Left ventricle myocardium inferior (tissue), 1 donor: ENCODE measurements around the gene NINJ2. TPM values are rescaled to one million over a fixed set of nuclear protein-coding genes. Genes with fewer than 3 reads are reported as not detected.
"Not testable (repeated sequence)": the region's sequence is repeated elsewhere in the genome, so short reads cannot be mapped to it uniquely, and the experiment has no call there.

Experiments used
- DNase-seq: peaks from one replicate; pipeline ENCODE4 v3.0.0-alpha.2; 2020
- H3K27ac ChIP-seq: fragments of 200-600 bp; replicated peaks from 2 replicates; pipeline ENCODE4 v1.8.0; 2021
- H3K27me3 ChIP-seq: fragments of 200-600 bp; 2 replicates; pipeline ENCODE4 v1.8.0; 2021; ENCODE audit warnings: low read depth
- H3K36me3 ChIP-seq: fragments of 200-600 bp; 2 replicates; pipeline ENCODE4 v1.8.0; 2021
- H3K4me1 ChIP-seq: fragments of 200-600 bp; 2 replicates; pipeline ENCODE4 v1.8.0; 2021
- H3K4me3 ChIP-seq: fragments of 200-600 bp; 2 replicates; pipeline ENCODE4 v1.8.0; 2021; ENCODE audit warnings: mild to moderate bottlenecking, moderate library complexity
- H3K9me3 ChIP-seq: fragments of 200-600 bp; replicated peaks from 2 replicates; pipeline ENCODE4 v1.8.0; 2021
- intact Hi-C: fragments of 100-400 bp; cut with micrococcal nuclease; formaldehyde crosslinking; loops from one replicate; pipeline ENCODE4 v1.11.0; 2022
- total RNA-seq: library from RNA; stranded (reverse); fragmentation: NEBNext Ultra II Directional; extraction: Animal tissue kit (Norgen Biotek cat#: 25700); gene quantifications from one replicate; pipeline ENCODE4 v1.2.1, GENCODE V29; 2021
- TF ChIP-seq, protein P1 (sequence below): fragments of 200-600 bp; IDR thresholded peaks from 2 replicates; pipeline ENCODE4 v1.8.0; 2021; ENCODE audit warnings: antibody characterized with exemption, mild to moderate bottlenecking, borderline replicate concordance
- donor health status: DM: no; HTN: yes; CAD: no; lungs with severe emphysema.

NINJ2 gene
- total RNA-seq, 1 donor from 2014 or later = 4.6 TPM

DNA sequence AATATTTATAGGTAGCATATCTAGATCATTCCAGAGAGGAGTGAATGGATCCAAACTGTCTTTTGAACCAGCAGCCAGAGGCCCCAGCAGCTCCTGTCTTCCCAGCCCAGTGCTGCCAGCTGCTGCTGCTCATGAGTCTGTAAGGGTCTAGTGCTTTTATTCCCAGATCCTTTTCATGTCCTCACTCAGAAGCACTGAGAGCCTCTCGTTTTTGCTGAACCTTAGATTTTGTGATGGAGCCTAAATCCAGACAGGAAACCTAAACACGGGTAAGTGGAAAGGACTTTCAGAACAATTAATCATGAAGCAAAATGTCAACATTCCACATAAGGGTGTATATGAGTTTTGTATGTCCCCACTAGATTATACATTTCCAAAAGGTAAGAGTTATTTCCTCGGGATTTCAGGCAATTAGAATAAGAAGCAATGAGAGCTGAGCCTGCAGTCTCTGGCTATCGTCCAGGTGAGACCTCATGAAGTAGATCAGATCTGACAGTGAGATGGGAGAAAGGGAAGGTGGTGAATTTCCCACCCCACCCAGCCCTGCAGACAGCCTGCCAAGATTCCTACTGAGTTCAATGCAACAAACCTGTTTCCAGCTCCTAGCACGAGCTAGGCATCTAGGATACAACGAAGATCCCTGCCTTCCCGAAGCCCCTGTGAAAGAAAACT lies 84.4 kb downstream of the NINJ2 start:
- no peak for DNase-seq
- no peaks in the 10 kb centered on the region for H3K36me3 ChIP-seq
- intact Hi-C loops = loop anchor here (5.0 kb wide), 2 partner anchors 178 to 238 kb away; no protein-coding TSS in a partner anchor
- peak overlapping the region; percentile 53 for H3K27ac ChIP-seq
- peaks cover 76% of the 10 kb centered on the region for H3K4me1 ChIP-seq
- no peaks in the 10 kb centered on the region for H3K27me3 ChIP-seq
- no peaks in the 10 kb centered on the region for H3K9me3 ChIP-seq
- no peak overlapping the region for H3K4me3 ChIP-seq
- TF ChIP-seq, protein P1, sequence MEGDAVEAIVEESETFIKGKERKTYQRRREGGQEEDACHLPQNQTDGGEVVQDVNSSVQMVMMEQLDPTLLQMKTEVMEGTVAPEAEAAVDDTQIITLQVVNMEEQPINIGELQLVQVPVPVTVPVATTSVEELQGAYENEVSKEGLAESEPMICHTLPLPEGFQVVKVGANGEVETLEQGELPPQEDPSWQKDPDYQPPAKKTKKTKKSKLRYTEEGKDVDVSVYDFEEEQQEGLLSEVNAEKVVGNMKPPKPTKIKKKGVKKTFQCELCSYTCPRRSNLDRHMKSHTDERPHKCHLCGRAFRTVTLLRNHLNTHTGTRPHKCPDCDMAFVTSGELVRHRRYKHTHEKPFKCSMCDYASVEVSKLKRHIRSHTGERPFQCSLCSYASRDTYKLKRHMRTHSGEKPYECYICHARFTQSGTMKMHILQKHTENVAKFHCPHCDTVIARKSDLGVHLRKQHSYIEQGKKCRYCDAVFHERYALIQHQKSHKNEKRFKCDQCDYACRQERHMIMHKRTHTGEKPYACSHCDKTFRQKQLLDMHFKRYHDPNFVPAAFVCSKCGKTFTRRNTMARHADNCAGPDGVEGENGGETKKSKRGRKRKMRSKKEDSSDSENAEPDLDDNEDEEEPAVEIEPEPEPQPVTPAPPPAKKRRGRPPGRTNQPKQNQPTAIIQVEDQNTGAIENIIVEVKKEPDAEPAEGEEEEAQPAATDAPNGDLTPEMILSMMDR = no peak

DNA sequence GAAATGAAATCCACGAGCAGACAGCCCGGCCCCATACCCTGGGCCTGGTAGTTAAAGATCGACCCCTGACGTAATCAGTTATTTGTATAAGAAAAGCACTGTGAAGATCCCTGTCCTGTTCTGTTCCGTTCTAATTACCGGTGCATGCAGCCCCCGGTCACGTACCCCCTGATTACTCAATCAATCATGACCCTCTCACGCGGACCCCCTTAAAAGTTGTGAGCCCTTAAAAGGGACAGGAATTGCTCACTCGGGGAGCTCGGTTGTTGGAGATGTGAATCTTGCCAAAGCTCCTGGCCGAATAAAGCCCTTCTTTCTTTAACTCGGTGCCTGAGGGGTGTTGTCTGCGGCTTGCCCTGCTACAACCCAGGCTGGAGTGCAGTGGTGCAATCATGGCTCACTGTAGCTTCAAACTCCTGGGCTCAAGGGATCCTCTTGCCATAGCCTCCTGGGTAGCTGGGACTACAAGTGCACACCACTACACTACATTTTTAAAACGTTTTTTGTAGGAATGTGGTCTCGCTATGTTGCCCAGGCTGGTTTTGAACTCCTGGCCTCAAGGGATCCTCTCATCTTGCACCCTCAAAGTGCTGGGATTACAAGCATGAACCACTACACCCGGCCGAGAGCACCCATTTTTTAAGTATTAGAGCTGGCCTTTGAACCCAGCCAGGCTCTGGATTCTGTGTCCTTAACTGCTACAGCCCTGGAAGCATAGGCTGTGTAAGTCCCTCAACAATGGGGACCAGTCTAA lies 85.1 kb downstream of the NINJ2 start:
- not testable (repeated sequence) for H3K27me3 ChIP-seq, H3K4me3 ChIP-seq, DNase-seq, H3K9me3 ChIP-seq, H3K36me3 ChIP-seq
- peak overlapping the region; percentile 53 for H3K27ac ChIP-seq
- intact Hi-C loops = loop anchor here (5.0 kb wide), 2 partner anchors 179 to 239 kb away; no protein-coding TSS in a partner anchor
- peaks cover 81% of the 10 kb centered on the region for H3K4me1 ChIP-seq

DNA sequence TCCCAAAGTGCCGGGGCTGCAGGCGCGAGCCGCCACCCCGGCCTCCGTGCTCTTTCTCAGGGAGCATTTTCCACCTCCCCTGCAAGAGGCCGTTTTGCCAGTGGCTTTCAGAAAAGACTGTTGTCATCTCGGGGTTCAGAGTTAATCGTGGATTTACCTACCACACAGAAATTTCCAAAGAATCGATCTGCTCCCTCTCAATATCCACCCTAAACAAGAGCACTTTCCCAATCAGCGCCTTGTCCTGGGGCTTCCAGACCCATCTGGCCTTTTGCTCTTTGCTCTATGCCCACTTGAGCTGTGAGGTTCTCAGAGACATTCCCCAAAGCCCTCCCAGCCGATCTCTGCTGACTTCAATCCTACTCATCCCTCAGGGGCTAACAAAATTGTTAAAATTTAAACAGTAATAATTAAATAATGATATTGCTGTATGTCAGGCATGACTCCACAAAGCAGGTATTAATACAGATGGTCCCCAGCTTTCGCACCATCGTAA lies 86.6 kb downstream of the NINJ2 start:
- TF ChIP-seq, protein P1 = no peak
- intact Hi-C loops = loop anchor here (5.0 kb wide), 2 partner anchors 181 to 241 kb away; no protein-coding TSS in a partner anchor
- Histone ChIP-seq H3K36me3 (no peaks in the 10 kb centered on the region), H3K27ac (peak overlapping the region; percentile 97), H3K27me3 (no peaks in the 10 kb centered on the region), H3K4me1 (peaks cover 92% of the 10 kb centered on the region), H3K4me3 (peak overlapping the region; percentile 19), H3K9me3 (no peaks in the 10 kb centered on the region)
- no peak for DNase-seq

DNA sequence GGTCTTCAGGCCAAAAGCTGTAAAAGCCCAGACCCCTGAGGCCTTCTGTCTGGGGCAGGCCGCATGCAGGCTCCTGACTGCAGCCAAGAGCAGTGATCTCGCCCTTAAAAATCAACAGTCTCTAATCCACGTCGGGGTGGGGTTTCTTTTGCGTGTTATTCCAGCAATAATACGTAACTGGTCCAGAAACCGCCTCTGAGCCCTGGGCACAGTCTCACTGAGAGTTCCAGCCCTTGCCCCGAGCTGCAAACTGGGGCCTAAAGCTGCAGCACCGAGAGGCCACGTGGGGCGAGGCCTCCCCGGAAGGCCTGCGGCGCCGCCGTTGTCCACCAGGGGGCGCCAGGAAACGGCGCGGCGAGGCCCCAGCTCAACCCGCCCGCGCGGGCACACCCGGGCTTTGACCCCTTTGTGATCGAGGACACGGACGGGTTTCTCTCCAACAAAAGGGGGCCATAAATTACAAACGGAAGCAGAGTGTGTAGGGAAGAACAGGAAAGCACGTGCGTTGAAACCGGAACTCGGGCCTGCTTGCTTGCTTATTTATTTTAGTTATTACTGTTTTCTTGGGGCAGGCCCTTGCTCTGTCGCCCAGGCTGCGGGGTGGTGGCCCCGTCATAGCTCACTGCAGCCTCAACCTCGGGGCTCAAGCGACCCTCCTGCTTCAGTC lies 87.2 kb downstream of the NINJ2 start:
- Histone ChIP-seq H3K9me3 (no peaks in the 10 kb centered on the region), H3K36me3 (no peaks in the 10 kb centered on the region), H3K27me3 (no peaks in the 10 kb centered on the region), H3K4me3 (peak overlapping the region; percentile 19), H3K27ac (peak overlapping the region; percentile 97), H3K4me1 (peaks cover 92% of the 10 kb centered on the region)
- TF ChIP-seq, protein P1 = peak; percentile 99
- intact Hi-C loops = loop anchor here (5.0 kb wide), 2 partner anchors 181 to 241 kb away; no protein-coding TSS in a partner anchor
- DNase-seq = peak; percentile 84

DNA sequence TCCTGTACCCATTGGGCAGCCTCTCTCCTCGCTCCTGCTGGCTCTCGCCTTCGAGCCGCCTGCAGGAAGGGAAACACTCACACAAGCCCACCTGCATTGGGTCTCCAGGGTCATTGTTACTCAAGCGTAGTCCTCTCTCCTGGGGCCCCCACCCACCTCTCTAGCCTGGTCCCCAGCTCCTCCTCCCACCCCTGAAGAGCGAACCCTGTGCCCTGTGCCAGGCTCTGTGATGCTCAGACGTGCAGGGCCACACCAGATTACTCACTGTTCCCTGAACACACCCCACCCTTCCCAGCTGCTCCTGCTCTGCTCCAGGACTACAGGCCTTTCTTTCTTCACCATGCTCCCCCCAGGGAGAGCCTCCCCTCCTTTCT lies 88.1 kb downstream of the NINJ2 start:
- Histone ChIP-seq H3K27me3 (no peaks in the 10 kb centered on the region), H3K27ac (peak overlapping the region; percentile 97), H3K36me3 (no peaks in the 10 kb centered on the region), H3K4me1 (peaks cover 94% of the 10 kb centered on the region), H3K9me3 (no peaks in the 10 kb centered on the region), H3K4me3 (no peak overlapping the region)
- TF ChIP-seq, protein P1 = no peak
- intact Hi-C loops = loop anchor here (5.0 kb wide), 2 partner anchors 182 to 242 kb away; no protein-coding TSS in a partner anchor
- DNase-seq = no peak
